Right cardiac atrium (tissue), 5 donors: ENCODE measurements around the gene ZNF57. TPM values are rescaled to one million over a fixed set of nuclear protein-coding genes. Genes with fewer than 3 reads are reported as not detected.

Source experiments
- ATAC-seq, 2 donors: fragments of 200-7000 bp; cut with Tn5 transposase; one replicate each; pipeline versions ENCODE4 v1.8.0 to v1.9.1; 2020; ENCODE audit warnings: moderate library complexity in 2 of 2, mild to moderate bottlenecking in 1 of 2
- DNase-seq, 3 donors: peaks; one replicate each; pipeline ENCODE4 v3.0.0-alpha.2; 2020
- H3K27ac ChIP-seq: one replicate; pipeline ENCODE4 v1.5.1; 2013; ENCODE audit warnings: mild to moderate bottlenecking, low read length, control low read depth, moderate library complexity
- H3K27me3 ChIP-seq: one replicate; pipeline ENCODE4 v1.6.1; 2013; ENCODE audit not compliant: control insufficient read depth, insufficient read depth
- H3K4me1 ChIP-seq: one replicate; pipeline ENCODE4 v1.6.1; 2013; ENCODE audit warnings: low read length; ENCODE audit not compliant: control insufficient read depth, insufficient read depth
- H3K4me3 ChIP-seq: one replicate; pipeline ENCODE4 v1.5.1; 2013; ENCODE audit warnings: low read length, control low read depth
- H3K9me3 ChIP-seq: one replicate; pipeline ENCODE4 v1.6.1; 2013; ENCODE audit warnings: low read length; ENCODE audit not compliant: control insufficient read depth
- WGBS: extraction: QIAGEN DNeasy Blood & Tissue Kit; methylation state at CpG from one replicate; pipeline ENCODE4 v1.1.7; 2013; 5-methylcytosine and 5-hydroxymethylcytosine counted together
- intact Hi-C, 4 donors: fragments of 100-400 bp; cut with DNase I; formaldehyde crosslinking; loops; one replicate each; pipeline versions ENCODE4 v1.11.0 to v1.14.0; 2022 to 2023
- long read RNA-seq, 4 donors: library from polyadenylated mRNA; unstranded; transcript quantifications; one replicate each; pipeline ENCODE4 v2.0.0, GENCODE V29; 2020 to 2021
- polyA plus RNA-seq: library from polyadenylated mRNA; stranded (reverse); fragments of 200-250 nt; gene quantifications from one replicate; pipeline ENCODE4 v1.2.3, GENCODE V29; 2013
- total RNA-seq, 4 donors: library from RNA; stranded (reverse); fragmentation: NEBNext Ultra II Directional; extraction: Animal tissue kit (Norgen Biotek cat#: 25700); gene quantifications; one replicate each; pipeline ENCODE4 v1.2.1, GENCODE V29; 2021
- donor health status: healthy with polysubstance abuse.
- donor health status: DM: no; HTN: yes; CAD: no.
- donor health status: DM: no; HTN: no; CAD: no.
- donor health status: DM: no; HTN: yes; CAD: no; lungs with severe emphysema.
- donor health status: DM: yes; HTN: yes; CAD: no.

ZNF57 gene
- total RNA-seq: 1 to 10 TPM; 1.9 to 3.1 (median 2.4) TPM
- 1.9 TPM for polyA plus RNA-seq
- long read RNA-seq, donor 1, transcript ZNF57-201 (4 exons, 2,003 nt): major isoform, 5 of 5 reads
- long read RNA-seq, donor 1, partial matches to known transcripts: 0 of 5 reads
- long read RNA-seq, donor 1, other reads (novel, unspliced or antisense): 0 of 5 reads
- long read RNA-seq, donor 2, partial matches to known transcripts: 0 of 1 reads
- long read RNA-seq, donor 2, other reads (novel, unspliced or antisense): 0 of 1 reads
- long read RNA-seq, donor 3, transcript ZNF57-201 (4 exons, 2,003 nt): major isoform, 16 of 17 reads
- long read RNA-seq, donor 3, partial matches to known transcripts: 0 of 17 reads
- long read RNA-seq, donor 3, other reads (novel, unspliced or antisense): 1 of 17 reads
- long read RNA-seq, donor 4, transcript ZNF57-201 (4 exons, 2,003 nt): major isoform, 5 of 5 reads
- long read RNA-seq, donor 4, partial matches to known transcripts: 0 of 5 reads
- long read RNA-seq, donor 4, other reads (novel, unspliced or antisense): 0 of 5 reads

DNA sequence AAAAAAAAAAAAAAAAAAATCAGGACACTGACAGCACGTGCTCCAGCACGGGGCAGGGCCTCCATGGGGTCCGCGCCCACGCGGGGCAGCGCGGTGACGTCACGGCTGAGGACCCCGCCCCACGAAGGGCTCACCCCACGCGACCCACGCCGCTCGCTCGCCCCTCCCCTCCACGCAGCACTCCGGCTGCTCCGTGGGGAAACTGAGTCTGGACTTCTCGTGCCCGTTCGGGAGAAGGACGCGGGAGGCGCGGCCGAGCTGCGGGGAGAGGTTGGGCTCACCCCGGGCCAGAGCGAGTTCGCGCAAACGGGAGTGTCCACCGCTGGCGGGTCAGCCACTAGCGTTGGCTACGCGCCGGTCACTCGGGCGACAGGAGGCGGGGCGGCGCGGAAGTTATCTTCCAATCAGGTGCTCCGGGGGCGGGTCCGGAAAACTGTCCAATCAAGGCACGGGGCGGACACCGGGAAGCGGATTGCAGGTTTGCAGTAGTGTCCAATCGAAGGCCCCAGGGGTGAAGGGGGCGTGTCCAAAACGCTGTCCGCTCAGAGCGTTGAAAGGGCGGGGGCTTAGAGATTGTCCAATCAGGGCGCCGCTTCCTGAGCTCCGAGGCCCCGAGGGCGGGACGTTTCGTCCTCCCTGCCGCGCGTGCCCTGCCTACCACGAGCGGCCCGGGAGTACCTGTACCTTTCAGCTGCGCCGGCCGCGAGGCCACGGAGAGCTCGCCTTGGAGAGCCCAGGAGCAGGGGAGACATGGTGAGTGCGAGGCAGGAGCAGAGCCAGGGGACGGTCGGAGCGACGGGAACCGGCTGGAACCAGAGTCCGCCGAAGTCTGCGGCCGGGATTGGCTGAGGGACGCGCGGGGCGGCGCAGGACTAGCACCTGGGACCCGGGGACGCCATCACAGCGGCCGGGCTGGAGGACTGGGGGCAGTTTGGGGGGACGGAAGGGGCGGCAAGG, at the start of gene ZNF57:
ZNF57 (plus strand) TSS at position 633 of the 957 bp plus-strand sequence; CDS start at position 751, 118 bp downstream.
- peak; percentile 99 for ATAC-seq

DNA sequence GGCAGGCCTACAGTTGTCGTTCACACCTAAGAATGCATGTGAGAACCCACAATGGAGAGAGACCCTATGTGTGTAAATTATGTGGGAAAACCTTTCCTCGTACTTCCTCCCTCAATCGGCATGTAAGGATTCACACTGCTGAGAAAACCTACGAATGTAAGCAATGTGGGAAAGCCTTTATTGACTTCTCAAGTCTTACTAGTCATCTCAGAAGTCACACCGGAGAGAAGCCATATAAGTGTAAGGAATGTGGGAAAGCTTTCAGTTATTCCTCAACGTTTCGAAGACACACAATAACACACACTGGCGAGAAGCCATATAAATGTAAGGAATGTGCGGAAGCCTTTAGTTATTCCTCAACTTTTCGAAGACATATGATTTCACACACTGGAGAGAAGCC, 48.1 kb upstream of the ZNF57 start:
- intact Hi-C loops: no loop called here
- H3K27me3 ChIP-seq: no peaks in the 10 kb centered on the region
- no peak overlapping the region for H3K4me3 ChIP-seq
- H3K27ac ChIP-seq: no peak overlapping the region
- H3K4me1 ChIP-seq: no peaks in the 10 kb centered on the region
- H3K9me3 ChIP-seq: peaks cover 17% of the 10 kb centered on the region
- ATAC-seq (no peak), DNase-seq (no peak)
- WGBS: 98% methylated on average over 10 of the region's 10 CpGs

More for the DNA sequence above, at the start of gene ZNF57:
- Histone ChIP-seq H3K27ac (peak within 1 kb of the TSS; percentile 18), H3K9me3 (no peaks in the 10 kb centered on the region), H3K27me3 (no peaks in the 10 kb centered on the region), H3K4me3 (peak within 1 kb of the TSS; percentile 46), H3K4me1 (no peaks in the 10 kb centered on the region)
- WGBS: under 1% methylated on average over 100 of the region's 100 CpGs
- intact Hi-C loops: no loop called here
- DNase-seq: peak; percentile 100

DNA sequence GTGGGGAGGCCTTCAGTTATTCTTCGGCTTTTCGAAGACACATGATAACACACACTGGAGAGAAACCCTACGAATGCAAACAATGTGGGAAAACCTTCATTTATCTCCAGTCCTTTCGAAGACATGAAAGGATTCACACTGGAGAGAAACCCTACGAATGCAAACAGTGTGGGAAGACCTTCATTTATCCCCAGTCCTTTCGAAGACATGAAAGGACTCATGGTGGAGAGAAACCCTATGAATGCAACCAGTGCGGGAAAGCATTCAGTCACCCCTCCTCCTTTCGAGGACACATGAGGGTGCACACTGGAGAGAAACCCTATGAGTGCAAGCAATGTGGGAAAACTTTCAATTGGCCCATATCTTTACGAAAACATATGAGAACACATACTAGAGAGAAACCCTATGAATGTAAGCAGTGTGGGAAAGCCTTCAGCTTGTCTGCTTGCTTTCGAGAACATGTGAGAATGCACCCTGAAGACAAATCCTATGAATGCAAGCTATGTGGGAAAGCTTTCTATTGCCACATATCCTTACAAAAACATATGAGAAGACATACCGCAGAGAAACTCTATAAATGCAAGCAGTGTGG, 47.6 kb upstream of the ZNF57 start:
- H3K4me1 ChIP-seq: no peaks in the 10 kb centered on the region
- no peak for DNase-seq
- 98% methylated on average over 11 of the region's 11 CpGs for WGBS
- peaks cover 17% of the 10 kb centered on the region for H3K9me3 ChIP-seq
- intact Hi-C loops: no loop called here
- no peak for ATAC-seq
- no peak overlapping the region for H3K27ac ChIP-seq
- H3K4me3 ChIP-seq: no peak overlapping the region
- no peaks in the 10 kb centered on the region for H3K27me3 ChIP-seq

DNA sequence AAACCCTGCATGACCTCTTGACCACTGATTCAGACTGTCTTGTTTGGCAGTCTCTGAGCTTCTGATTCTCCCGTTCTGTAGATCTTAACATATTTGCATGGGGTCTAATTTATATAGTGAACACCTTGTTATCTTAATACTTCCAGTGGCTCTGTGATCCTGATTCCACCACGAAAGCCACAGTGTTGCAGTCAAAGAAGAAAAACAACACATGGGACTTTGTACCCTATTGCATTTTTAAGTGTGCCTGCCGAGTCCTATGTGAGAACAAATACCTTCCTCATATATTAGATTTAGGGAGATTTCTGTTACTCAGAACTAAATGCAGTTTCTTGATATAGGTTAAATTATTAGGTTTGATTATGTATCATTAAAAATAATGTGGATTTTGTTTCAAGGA, 45.9 kb upstream of the ZNF57 start:
- intact Hi-C loops: no loop called here
- Histone ChIP-seq H3K4me1 (no peaks in the 10 kb centered on the region), H3K4me3 (no peak overlapping the region), H3K27ac (no peak overlapping the region), H3K9me3 (peaks cover 15% of the 10 kb centered on the region), H3K27me3 (no peaks in the 10 kb centered on the region)
- ATAC-seq: no peak
- no peak for DNase-seq
- 98% methylated on average over 3 of the region's 3 CpGs for WGBS

DNA sequence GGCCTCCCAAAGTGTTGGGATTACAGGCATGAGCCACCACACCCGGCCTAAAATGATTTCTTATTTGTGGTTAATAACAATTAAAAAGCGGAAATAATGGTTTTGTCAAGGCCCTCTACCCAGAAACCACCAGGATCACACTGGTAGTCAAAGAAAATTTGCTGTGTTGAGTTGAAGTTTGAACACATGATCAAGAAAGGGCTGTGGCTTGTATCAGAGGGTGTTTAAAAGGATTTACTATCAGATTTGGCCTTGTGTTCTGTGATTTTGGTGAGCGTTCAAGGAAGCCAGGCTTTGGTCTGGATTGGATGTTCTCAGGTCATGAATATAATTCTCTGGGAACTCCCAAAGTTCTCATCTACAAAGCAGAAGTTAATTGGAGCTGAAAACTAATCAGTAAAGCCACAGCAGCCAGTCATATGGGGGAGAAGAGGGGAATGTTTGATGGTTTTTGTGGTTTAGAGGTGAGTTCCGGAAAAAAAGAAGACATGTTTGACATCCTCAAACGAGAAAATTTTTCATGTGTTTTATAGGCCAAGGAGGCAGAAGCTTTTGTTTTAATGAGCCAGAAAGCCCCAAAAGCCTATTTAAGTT, 44.2 kb upstream of the ZNF57 start:
- Histone ChIP-seq H3K4me1 (no peaks in the 10 kb centered on the region), H3K27me3 (no peaks in the 10 kb centered on the region), H3K4me3 (no peak overlapping the region), H3K9me3 (peaks cover 13% of the 10 kb centered on the region), H3K27ac (no peak overlapping the region)
- intact Hi-C loops: no loop called here
- WGBS: 95% methylated on average over 5 of the region's 5 CpGs
- ATAC-seq (no peak), DNase-seq (no peak)

DNA sequence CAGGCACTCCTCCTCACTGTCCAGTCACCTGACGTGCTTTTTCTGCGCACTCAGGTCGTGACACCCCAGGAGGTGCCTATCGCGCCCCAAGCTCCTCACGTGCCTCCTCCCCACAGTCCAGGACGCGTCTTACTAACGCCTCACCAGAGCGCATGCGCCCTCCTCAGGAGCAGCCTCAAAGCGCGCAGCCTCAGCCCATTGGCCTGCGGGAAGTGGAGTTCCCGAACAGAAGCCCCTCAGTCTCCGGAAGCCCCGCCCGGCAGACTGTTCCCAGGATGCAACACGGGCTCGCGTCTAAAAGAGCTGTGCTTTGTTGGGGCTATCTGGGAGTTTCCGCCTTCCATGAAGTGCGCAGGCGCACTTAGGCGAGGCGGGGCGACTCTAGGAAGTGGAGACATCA, 41.9 kb upstream of the ZNF57 start:
- 70% methylated on average over 27 of the region's 27 CpGs for WGBS
- Histone ChIP-seq H3K9me3 (no peaks in the 10 kb centered on the region), H3K27me3 (no peaks in the 10 kb centered on the region), H3K4me3 (no peak overlapping the region), H3K4me1 (no peaks in the 10 kb centered on the region), H3K27ac (no peak overlapping the region)
- ATAC-seq (no peak), DNase-seq (no peak)
- intact Hi-C loops: no loop called here

DNA sequence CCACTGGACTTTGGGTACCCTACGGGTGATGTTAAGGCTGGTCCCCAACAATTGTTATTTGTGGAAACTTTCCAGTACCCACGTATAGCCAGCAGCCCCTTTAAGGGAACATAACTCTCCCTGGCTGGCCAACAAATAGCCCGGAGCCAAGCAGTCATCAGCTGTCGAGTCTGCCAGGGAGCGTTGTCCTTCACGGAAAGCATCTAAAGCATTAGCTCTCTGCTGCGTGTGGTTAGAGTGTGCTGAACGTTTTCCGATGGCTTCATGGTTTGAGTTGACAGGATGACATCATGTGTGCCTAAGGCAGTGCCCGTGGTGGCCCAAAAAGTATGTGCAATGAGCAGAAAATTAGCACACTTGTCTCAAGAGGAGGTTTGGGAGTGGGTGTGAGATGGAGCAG, 36.9 kb upstream of the ZNF57 start:
- no peak for DNase-seq
- no peaks in the 10 kb centered on the region for H3K9me3 ChIP-seq
- H3K4me1 ChIP-seq: no peaks in the 10 kb centered on the region
- intact Hi-C loops: no loop called here
- no peaks in the 10 kb centered on the region for H3K27me3 ChIP-seq
- ATAC-seq: no peak
- no peak overlapping the region for H3K4me3 ChIP-seq
- 71% methylated on average over 10 of the region's 10 CpGs for WGBS
- H3K27ac ChIP-seq: no peak overlapping the region

DNA sequence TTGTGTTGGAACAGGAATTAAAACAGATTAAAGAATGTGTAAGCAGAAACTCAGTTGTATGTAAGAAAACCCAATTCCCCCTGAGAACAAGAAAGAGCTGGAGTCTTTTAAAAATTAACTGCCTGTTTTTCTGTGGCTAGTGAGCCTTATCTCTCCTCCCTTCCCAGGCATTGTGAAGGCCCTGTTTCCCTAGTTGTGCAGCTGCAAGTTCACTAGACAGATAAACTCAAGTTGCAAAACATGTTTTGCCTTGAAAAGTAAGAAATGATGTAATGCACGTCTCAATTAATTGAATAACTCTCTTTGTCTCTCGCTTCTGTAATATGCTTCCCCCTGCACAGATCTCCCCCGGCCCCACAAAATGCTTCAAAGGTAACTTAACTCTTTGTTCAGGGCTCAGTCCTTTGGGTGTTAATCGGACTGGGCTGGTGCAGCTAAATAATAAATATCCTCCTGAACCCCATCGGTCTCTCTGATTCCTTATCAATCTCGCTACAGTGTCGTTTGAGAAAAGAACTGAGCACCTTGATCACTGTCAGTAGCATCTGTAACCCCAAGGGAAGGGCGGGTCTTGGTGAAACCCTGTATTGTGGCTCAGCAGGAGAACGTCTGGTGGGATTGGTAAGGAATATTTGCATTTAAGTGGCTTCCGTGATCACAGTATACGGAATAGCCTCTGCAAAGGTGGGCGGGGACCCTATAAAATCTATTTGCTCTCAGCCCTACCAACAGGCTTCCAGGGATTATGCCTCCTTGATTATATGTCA, 35.2 kb upstream of the ZNF57 start:
- 46% methylated on average over 12 of the region's 12 CpGs for WGBS
- Histone ChIP-seq H3K27me3 (no peaks in the 10 kb centered on the region), H3K9me3 (no peaks in the 10 kb centered on the region), H3K4me1 (no peaks in the 10 kb centered on the region), H3K4me3 (no peak overlapping the region), H3K27ac (no peak overlapping the region)
- intact Hi-C loops: no loop called here
- no peak for ATAC-seq
- no peak for DNase-seq

DNA sequence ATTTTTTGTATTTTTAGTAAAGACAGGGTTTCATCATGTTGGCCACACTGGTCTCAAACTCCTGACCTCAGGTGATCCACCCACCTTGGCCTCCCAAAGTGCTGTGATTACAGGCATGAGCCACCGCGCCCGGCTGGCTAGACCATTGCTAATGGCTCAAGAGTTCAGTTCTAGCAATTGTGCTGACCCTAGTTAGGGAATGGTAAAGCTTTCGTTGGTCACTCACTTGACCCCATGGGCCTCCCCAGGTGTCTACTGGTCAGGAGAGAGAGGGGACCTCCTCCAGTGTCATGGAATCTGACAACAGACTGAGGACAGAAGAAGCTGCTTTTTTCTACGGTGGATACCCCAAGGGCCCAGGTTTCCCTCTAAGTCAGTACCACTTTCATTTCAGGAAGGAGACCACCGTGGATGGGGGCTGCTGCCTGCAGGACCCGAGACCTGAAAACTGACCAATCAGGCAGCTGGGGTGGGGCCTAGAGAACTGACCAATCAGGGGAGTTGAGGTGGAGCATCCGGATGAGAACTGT, 34.2 kb upstream of the ZNF57 start:
- peak in 1 of 2 donors; percentile 14 for ATAC-seq
- 80% methylated on average over 8 of the region's 8 CpGs for WGBS
- no peaks in the 10 kb centered on the region for H3K4me1 ChIP-seq
- intact Hi-C loops: no loop called here
- H3K27ac ChIP-seq: no peak overlapping the region
- DNase-seq: no peak
- no peaks in the 10 kb centered on the region for H3K27me3 ChIP-seq
- no peaks in the 10 kb centered on the region for H3K9me3 ChIP-seq
- H3K4me3 ChIP-seq: no peak overlapping the region
